HG03097 (cell line): ENCODE measurements around the gene SGPP2.
"Not testable (repeated sequence)": the region's sequence is repeated elsewhere in the genome, so short reads cannot be mapped to it uniquely, and the experiment has no call there.

ENCODE experiments used
- ATAC-seq: cut with Tn5 transposase; IDR thresholded peaks from one replicate; pipeline ENCODE4 v1.9.1; 2021; ENCODE audit not compliant: unreplicated experiment, low FRiP score

The SGPP2 gene

GRCh38 chr2:222424729-222425671 is 657 bp downstream of the SGPP2 start:
- peak; percentile 24 for ATAC-seq

GRCh38 chr2:222427646-222428301 is 3.4 kb downstream of the SGPP2 start:
- peak; percentile 53 for ATAC-seq

- ATAC-seq, result no peak
Measured at GRCh38 chr2:222430071-222430470, 5.7 kb downstream of the SGPP2 start.

- ATAC-seq, result no peak
Measured at GRCh38 chr2:222430681-222431080, 6.3 kb downstream of the SGPP2 start.

- no peak for ATAC-seq
Measured at GRCh38 chr2:222431869-222432268, 7.5 kb downstream of the SGPP2 start.

GRCh38 chr2:222433332-222434173 is 9.2 kb downstream of the SGPP2 start:
- peak; percentile 59 for ATAC-seq

GRCh38 chr2:222434204-222434603 is 9.9 kb downstream of the SGPP2 start:
- peak; percentile 25 for ATAC-seq

- not testable (repeated sequence) for ATAC-seq
Measured at GRCh38 chr2:222435400-222436039, 11.2 kb downstream of the SGPP2 start.

- no peak for ATAC-seq
Measured at GRCh38 chr2:222436040-222436413, 11.7 kb downstream of the SGPP2 start.

GRCh38 chr2:222439692-222440091 is 15.3 kb downstream of the SGPP2 start:
- ATAC-seq, result no peak

- no peak for ATAC-seq
Measured at GRCh38 chr2:222440673-222441422, 16.5 kb downstream of the SGPP2 start.

GRCh38 chr2:222442665-222443064 is 18.3 kb downstream of the SGPP2 start:
- no peak for ATAC-seq

GRCh38 chr2:222445227-222445626 is 20.9 kb downstream of the SGPP2 start:
- no peak for ATAC-seq

GRCh38 chr2:222447131-222447530 is 22.8 kb downstream of the SGPP2 start:
- no peak for ATAC-seq

GRCh38 chr2:222448748-222449181 is 24.4 kb downstream of the SGPP2 start:
- no peak for ATAC-seq

- no peak for ATAC-seq
Measured at GRCh38 chr2:222450021-222450420, 25.7 kb downstream of the SGPP2 start.

- ATAC-seq, result peak; percentile 100
Measured at GRCh38 chr2:222451224-222451674, 26.9 kb downstream of the SGPP2 start.

GRCh38 chr2:222452422-222452950 is 28.1 kb downstream of the SGPP2 start:
- ATAC-seq, result no peak

GRCh38 chr2:222456479-222457077 is 32.2 kb downstream of the SGPP2 start:
- no peak for ATAC-seq
